ENCODE measurements around the gene ZZZ3.

The ZZZ3 gene

DNA sequence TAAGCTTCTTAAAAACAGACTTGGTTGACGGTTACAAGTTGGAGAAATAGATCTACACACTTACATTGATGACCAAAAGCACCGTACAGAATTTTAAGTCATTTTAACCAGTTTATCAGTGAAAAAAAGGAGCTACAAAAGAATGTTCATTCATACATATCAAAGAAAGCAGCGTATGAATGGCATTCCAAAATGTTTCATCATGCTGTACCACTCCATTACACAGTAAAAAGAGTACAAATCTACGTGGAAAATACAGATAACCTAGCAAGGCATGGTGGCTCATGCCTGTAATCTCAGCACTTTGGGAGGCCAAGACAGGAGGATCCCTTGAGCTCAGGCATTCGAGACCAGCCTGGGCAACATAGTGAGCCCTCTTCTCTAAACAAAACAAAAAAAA, 40.3 kb downstream of the ZZZ3 start:
- no peak for ATAC-seq (ENCODE audit: low read depth)
- TF ChIP-seq, protein P1, sequence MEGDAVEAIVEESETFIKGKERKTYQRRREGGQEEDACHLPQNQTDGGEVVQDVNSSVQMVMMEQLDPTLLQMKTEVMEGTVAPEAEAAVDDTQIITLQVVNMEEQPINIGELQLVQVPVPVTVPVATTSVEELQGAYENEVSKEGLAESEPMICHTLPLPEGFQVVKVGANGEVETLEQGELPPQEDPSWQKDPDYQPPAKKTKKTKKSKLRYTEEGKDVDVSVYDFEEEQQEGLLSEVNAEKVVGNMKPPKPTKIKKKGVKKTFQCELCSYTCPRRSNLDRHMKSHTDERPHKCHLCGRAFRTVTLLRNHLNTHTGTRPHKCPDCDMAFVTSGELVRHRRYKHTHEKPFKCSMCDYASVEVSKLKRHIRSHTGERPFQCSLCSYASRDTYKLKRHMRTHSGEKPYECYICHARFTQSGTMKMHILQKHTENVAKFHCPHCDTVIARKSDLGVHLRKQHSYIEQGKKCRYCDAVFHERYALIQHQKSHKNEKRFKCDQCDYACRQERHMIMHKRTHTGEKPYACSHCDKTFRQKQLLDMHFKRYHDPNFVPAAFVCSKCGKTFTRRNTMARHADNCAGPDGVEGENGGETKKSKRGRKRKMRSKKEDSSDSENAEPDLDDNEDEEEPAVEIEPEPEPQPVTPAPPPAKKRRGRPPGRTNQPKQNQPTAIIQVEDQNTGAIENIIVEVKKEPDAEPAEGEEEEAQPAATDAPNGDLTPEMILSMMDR (IDR thresholded peaks at IDR 0.05; ENCODE audit: poor library complexity, severe bottlenecking) = no peak
- Histone ChIP-seq H3K9me3 (ENCODE audit: severe bottlenecking) (no peaks in the 10 kb centered on the region), H3K4me1 (ENCODE audit: insufficient read depth, poor library complexity, severe bottlenecking) (peaks cover 30% of the 10 kb centered on the region), H3K27ac (ENCODE audit: poor library complexity, severe bottlenecking) (no peak overlapping the region), H3K4me3 (ENCODE audit: severe bottlenecking) (no peak overlapping the region), H3K36me3 (ENCODE audit: low read depth) (peaks cover 68% of the 10 kb centered on the region), H3K27me3 (ENCODE audit: insufficient read depth, poor library complexity, severe bottlenecking) (no peaks in the 10 kb centered on the region)
- no peak for DNase-seq (ENCODE audit: low spot score)

DNA sequence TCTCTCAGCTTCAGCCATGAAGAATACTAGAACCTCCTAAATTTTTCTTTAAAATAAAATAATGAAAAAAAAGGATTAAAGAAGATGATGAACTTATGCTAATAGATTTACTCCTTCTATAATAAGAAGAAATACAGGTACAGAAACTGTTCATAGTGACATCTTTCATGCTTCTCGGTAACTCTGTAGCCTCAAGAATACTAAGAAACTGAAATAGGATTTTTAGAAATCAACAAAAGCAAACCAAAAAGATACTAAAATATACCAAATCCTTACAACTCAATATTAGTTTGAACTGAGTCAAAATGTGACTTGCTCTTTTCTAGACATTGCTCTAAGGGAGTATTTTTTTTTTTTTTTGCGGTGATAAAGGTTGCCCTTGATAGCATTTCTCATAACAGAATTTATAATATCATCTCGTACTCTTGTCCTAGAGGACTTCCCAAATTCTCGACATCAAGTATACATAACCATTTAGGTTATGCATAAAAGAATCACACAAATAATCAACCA, 42.8 kb downstream of the ZZZ3 start:
- TF ChIP-seq, protein P1 (IDR thresholded peaks at IDR 0.05; ENCODE audit: poor library complexity, severe bottlenecking) = peak; percentile 2
- ATAC-seq (ENCODE audit: low read depth) (no peak), DNase-seq (ENCODE audit: low spot score) (no peak)

DNA sequence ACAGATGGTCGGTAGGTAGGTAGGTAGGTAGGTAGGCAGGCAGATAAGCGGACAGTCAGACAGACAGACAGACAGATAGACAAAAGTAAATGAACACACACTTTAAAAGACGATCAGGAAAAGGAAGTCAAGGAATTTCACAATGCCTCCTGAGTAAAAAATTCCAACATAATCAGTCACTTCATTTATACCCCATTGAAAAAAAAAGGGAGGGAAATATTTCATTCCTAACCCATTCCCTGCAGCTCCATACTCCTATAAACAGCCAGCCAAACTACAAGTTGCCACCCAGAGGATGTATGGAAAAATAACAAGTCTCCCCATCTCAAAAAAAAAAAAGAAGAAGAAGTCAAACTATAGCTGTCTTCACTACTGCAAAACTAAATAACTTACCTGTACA, 43.4 kb downstream of the ZZZ3 start:
- no peaks in the 10 kb centered on the region for H3K9me3 ChIP-seq (ENCODE audit: severe bottlenecking)
- peaks cover 72% of the 10 kb centered on the region for H3K36me3 ChIP-seq (ENCODE audit: low read depth)
- peaks cover 32% of the 10 kb centered on the region for H3K4me1 ChIP-seq (ENCODE audit: insufficient read depth, poor library complexity, severe bottlenecking)
- no peaks in the 10 kb centered on the region for H3K27me3 ChIP-seq (ENCODE audit: insufficient read depth, poor library complexity, severe bottlenecking)
- no peak overlapping the region for H3K4me3 ChIP-seq (ENCODE audit: severe bottlenecking)
- TF ChIP-seq, protein P1 (IDR thresholded peaks at IDR 0.05; ENCODE audit: poor library complexity, severe bottlenecking) = peak; percentile 47
- ATAC-seq (ENCODE audit: low read depth) (peak; percentile 97), DNase-seq (ENCODE audit: low spot score) (no peak)
- peak overlapping the region; percentile 55 for H3K27ac ChIP-seq (ENCODE audit: poor library complexity, severe bottlenecking)

More for the DNA sequence above, 42.8 kb downstream of the ZZZ3 start:
- peaks cover 32% of the 10 kb centered on the region for H3K4me1 ChIP-seq (ENCODE audit: insufficient read depth, poor library complexity, severe bottlenecking)
- no peak overlapping the region for H3K4me3 ChIP-seq (ENCODE audit: severe bottlenecking)
- H3K9me3 ChIP-seq (ENCODE audit: severe bottlenecking) = no peaks in the 10 kb centered on the region
- H3K27me3 ChIP-seq (ENCODE audit: insufficient read depth, poor library complexity, severe bottlenecking) = no peaks in the 10 kb centered on the region
- peak overlapping the region; percentile 55 for H3K27ac ChIP-seq (ENCODE audit: poor library complexity, severe bottlenecking)
- peaks cover 73% of the 10 kb centered on the region for H3K36me3 ChIP-seq (ENCODE audit: low read depth)

DNA sequence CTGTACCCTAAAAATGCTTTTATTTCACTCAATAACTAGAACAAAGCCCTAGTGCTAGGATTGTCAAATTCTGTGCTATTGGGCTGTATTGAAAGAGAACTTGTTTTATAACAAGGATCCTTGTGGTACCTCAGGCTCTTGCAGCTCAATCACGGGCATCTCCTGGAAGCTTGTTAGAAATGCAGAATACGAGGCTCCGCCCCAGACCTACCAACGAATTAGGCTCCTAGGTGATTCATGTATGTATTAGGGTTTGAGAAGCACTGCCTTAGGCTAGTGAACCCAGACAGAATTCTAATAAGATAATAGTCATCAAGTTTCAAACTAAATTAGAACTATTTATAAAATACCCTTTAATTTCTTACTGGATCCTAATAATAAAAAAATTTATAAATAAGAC, 45.6 kb downstream of the ZZZ3 start:
- ATAC-seq (ENCODE audit: low read depth) = no peak
- no peak overlapping the region for H3K4me3 ChIP-seq (ENCODE audit: severe bottlenecking)
- peaks cover 82% of the 10 kb centered on the region for H3K36me3 ChIP-seq (ENCODE audit: low read depth)
- H3K27ac ChIP-seq (ENCODE audit: poor library complexity, severe bottlenecking) = peak overlapping the region; percentile 55
- TF ChIP-seq, protein P1 (IDR thresholded peaks at IDR 0.05; ENCODE audit: poor library complexity, severe bottlenecking) = no peak
- H3K27me3 ChIP-seq (ENCODE audit: insufficient read depth, poor library complexity, severe bottlenecking) = no peaks in the 10 kb centered on the region
- DNase-seq (ENCODE audit: low spot score) = no peak
- H3K4me1 ChIP-seq (ENCODE audit: insufficient read depth, poor library complexity, severe bottlenecking) = peaks cover 27% of the 10 kb centered on the region
- no peaks in the 10 kb centered on the region for H3K9me3 ChIP-seq (ENCODE audit: severe bottlenecking)
